HCT116 (cell line): ENCODE measurements around the gene ESR1. TPM values are rescaled to one million over a fixed set of nuclear protein-coding genes. Genes with fewer than 3 reads are reported as not detected.
A peak's percentile ranks its signal among the peaks of the same experiment; 100 is the strongest.

Source experiments
- ATAC-seq: fragments of 200-7000 bp; cut with Tn5 transposase; 2 replicates; pipeline ENCODE4 v1.9.1; 2020; ENCODE audit warnings: mild to moderate bottlenecking, moderate library complexity
- BruUV-seq: library from RNA; stranded (reverse); fragments of 400-500 nt; replicated peaks from 2 replicates; lab custom pipeline; 2021; lab: Mats Ljungman, UMichigan
- CTCF ChIA-PET: fragments of 300-600 bp; sonication (Branson Sonifier 250); formaldehyde crosslinking; loops from one replicate; lab custom pipeline; 2021; ENCODE audit warnings: antibody characterized with exemption; lab: Charles Lee
- POLR2A ChIA-PET: fragments of 300-600, 350-600 bp; sonication (Branson Sonifier 250); formaldehyde crosslinking; loops from one replicate; lab custom pipeline; 2021; ENCODE audit warnings: antibody characterized with exemption; lab: Charles Lee
- RAD21 ChIA-PET, 2 experiments: fragments of 300-600 bp; sonication (Branson Sonifier 250); formaldehyde crosslinking; loops; one replicate each; lab custom pipeline; 2023; ENCODE audit warnings: low total read pairs in 2 of 2; ENCODE audit not compliant: uncharacterized antibody in 2 of 2, unreplicated experiment in 2 of 2, low non-redundant PET in 1 of 2; lab: Charles Lee
- DNase-seq: peaks from one replicate; pipeline ENCODE4 v3.0.0-alpha.2; 2010; ENCODE audit warnings: low read depth, low spot score
- H2AFZ ChIP-seq: fragments of 200-600 bp; shearing (Covaris generic), sonication (generic); 2 replicates; pipeline ENCODE4 v1.6.1; 2017; ENCODE audit warnings: low read depth, mixed run types, mixed read lengths, antibody characterized with exemption, low read length; ENCODE audit not compliant: poor library complexity, severe bottlenecking
- H3K27ac ChIP-seq: 2 replicates; pipeline ENCODE4 v1.5.1; 2012; ENCODE audit warnings: low read depth, low read length
- H3K27me3 ChIP-seq: fragments of 200-600 bp; sonication (generic); 2 replicates; pipeline ENCODE4 v1.6.1; 2016; ENCODE audit warnings: mixed run types, low read length, mixed read lengths; ENCODE audit not compliant: insufficient read depth
- H3K36me3 ChIP-seq, 2 experiments: fragments of 200-500 bp in 1 of 2; fragments of 200-600 bp in 1 of 2; sonication (Bioruptor generic) in 1 of 2; sonication (generic) in 1 of 2; 2 replicates each; pipeline versions ENCODE4 v1.5.1 to v1.6.1; 2014 to 2016; ENCODE audit warnings: low read length in 2 of 2, inconsistent platforms in 1 of 2, mixed read lengths in 1 of 2, mixed run types in 1 of 2; ENCODE audit not compliant: insufficient read depth in 2 of 2, control insufficient read depth in 1 of 2
- H3K4me1 ChIP-seq, 2 experiments: fragments of 200-600 bp in 1 of 2; sonication (generic) in 1 of 2; 2 replicates each; pipeline versions ENCODE4 v1.5.1 to v1.6.1; 2012 to 2017; ENCODE audit warnings: low read length in 2 of 2, inconsistent platforms in 1 of 2, mild to moderate bottlenecking in 1 of 2, mixed read lengths in 1 of 2, mixed run types in 1 of 2, moderate library complexity in 1 of 2; ENCODE audit not compliant: insufficient read depth in 2 of 2, control insufficient read depth in 1 of 2
- H3K4me2 ChIP-seq: fragments of 200-600 bp; sonication (generic); 2 replicates; pipeline ENCODE4 v1.6.1; 2017; ENCODE audit warnings: mixed run types, low read length, mixed read lengths
- H3K4me3 ChIP-seq, 2 experiments: fragments of 200-600 bp in 1 of 2; sonication (generic) in 1 of 2; replicated peaks in 1 of 2; 2 replicates each; pipeline ENCODE4 v1.5.1; 2011 to 2016; ENCODE audit warnings: low read length in 2 of 2, control low read depth in 1 of 2, low read depth in 1 of 2, mild to moderate bottlenecking in 1 of 2, mixed read lengths in 1 of 2, mixed run types in 1 of 2
- H3K79me2 ChIP-seq: fragments of 200-600 bp; sonication (generic); 2 replicates; pipeline ENCODE4 v1.6.1; 2017; ENCODE audit warnings: mild to moderate bottlenecking, mixed run types, low read length, moderate library complexity, mixed read lengths; ENCODE audit not compliant: insufficient read depth
- H3K9ac ChIP-seq: fragments of 200-600 bp; sonication (generic); 2 replicates; pipeline ENCODE4 v1.6.1; 2016; ENCODE audit warnings: low read length, mixed read lengths
- H3K9me2 ChIP-seq: fragments of 200-600 bp; sonication (generic), shearing (Covaris generic); 2 replicates; pipeline ENCODE4 v1.6.1; 2017; ENCODE audit warnings: mixed run types, mild to moderate bottlenecking, moderate library complexity; ENCODE audit not compliant: insufficient read depth
- H3K9me3 ChIP-seq, 2 experiments: fragments of 200-500 bp in 1 of 2; fragments of 200-600 bp in 1 of 2; sonication (Bioruptor generic) in 1 of 2; sonication (generic) in 1 of 2; 2 replicates each; pipeline ENCODE4 v1.6.1; 2014 to 2017; ENCODE audit warnings: low read length in 2 of 2, mixed read lengths in 2 of 2, inconsistent platforms in 1 of 2, low read depth in 1 of 2, mild to moderate bottlenecking in 1 of 2, mixed run types in 1 of 2, moderate library complexity in 1 of 2; ENCODE audit not compliant: control insufficient read depth in 1 of 2, insufficient read depth in 1 of 2
- H4K20me1 ChIP-seq: fragments of 200-600 bp; sonication (generic), shearing (Covaris generic); 2 replicates; pipeline ENCODE4 v1.6.1; 2017; ENCODE audit warnings: mixed run types, mild to moderate bottlenecking, moderate library complexity; ENCODE audit not compliant: insufficient read depth
- CBX3 ChIP-seq: IDR thresholded peaks from 2 replicates; pipeline ENCODE4 v1.6.1; 2012; ENCODE audit warnings: low read depth
- CEBPB ChIP-seq: IDR thresholded peaks from 2 replicates; pipeline ENCODE4 v1.6.1; 2012; ENCODE audit warnings: low read depth
- EGR1 ChIP-seq: IDR thresholded peaks from 2 replicates; pipeline ENCODE4 v1.6.1; 2012; ENCODE audit warnings: low read depth
- FOSL1 ChIP-seq: IDR thresholded peaks from 2 replicates; pipeline ENCODE4 v1.6.1; 2012; ENCODE audit warnings: low read depth
- POLR2A ChIP-seq: IDR thresholded peaks from 2 replicates; pipeline ENCODE4 v1.7.0; 2011; ENCODE audit warnings: borderline replicate concordance; ENCODE audit not compliant: insufficient read depth, insufficient read length; ENCODE audit errors: extremely low read depth
- SP1 ChIP-seq: IDR thresholded peaks from 2 replicates; pipeline ENCODE4 v1.6.1; 2012; ENCODE audit warnings: low read depth
- ZNF274 ChIP-seq: fragments of 200-500 bp; sonication (Bioruptor generic); IDR thresholded peaks from 2 replicates; pipeline ENCODE4 v1.6.1; 2014; ENCODE audit warnings: mild to moderate bottlenecking, low read depth, low read length, inconsistent platforms
- intact Hi-C: fragments of 100-400 bp; cut with micrococcal nuclease; formaldehyde crosslinking; loops from 2 replicates; pipeline ENCODE4 v1.10.0; 2022
- total RNA-seq: library from RNA; stranded (reverse); gene quantifications from one replicate; pipeline ENCODE4 v1.2.1, GENCODE V29; 2021; ENCODE audit not compliant: unreplicated experiment
- TF ChIP-seq, protein P1 (sequence below): IDR thresholded peaks from 2 replicates; pipeline ENCODE4 v1.6.1; 2012; ENCODE audit warnings: low read depth

The ESR1 gene
- total RNA-seq, 1 experiment from 2014 or later = 0.17 TPM

DNA sequence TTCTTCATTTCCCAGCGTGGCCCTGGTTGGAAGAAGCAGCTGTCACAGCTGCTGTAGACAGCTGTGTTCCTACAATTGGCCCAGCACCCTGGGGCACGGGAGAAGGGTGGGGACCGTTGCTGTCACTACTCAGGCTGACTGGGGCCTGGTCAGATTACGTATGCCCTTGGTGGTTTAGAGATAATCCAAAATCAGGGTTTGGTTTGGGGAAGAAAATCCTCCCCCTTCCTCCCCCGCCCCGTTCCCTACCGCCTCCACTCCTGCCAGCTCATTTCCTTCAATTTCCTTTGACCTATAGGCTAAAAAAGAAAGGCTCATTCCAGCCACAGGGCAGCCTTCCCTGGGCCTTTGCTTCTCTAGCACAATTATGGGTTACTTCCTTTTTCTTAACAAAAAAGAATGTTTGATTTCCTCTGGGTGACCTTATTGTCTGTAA, 292.7 kb downstream of the ESR1 start:
- no TSS peak for BruUV-seq
- H3K4me3 ChIP-seq = peak overlapping the region in 1 of 2 experiments; percentile 3; a peak in 1 of 4 replicates
- TF ChIP-seq SP1 = 0 out of 2 replicates have a peak, but pooled peaks have one; percentile 16
- no peak for TF ChIP-seq ZNF274
- TF ChIP-seq, protein P1, sequence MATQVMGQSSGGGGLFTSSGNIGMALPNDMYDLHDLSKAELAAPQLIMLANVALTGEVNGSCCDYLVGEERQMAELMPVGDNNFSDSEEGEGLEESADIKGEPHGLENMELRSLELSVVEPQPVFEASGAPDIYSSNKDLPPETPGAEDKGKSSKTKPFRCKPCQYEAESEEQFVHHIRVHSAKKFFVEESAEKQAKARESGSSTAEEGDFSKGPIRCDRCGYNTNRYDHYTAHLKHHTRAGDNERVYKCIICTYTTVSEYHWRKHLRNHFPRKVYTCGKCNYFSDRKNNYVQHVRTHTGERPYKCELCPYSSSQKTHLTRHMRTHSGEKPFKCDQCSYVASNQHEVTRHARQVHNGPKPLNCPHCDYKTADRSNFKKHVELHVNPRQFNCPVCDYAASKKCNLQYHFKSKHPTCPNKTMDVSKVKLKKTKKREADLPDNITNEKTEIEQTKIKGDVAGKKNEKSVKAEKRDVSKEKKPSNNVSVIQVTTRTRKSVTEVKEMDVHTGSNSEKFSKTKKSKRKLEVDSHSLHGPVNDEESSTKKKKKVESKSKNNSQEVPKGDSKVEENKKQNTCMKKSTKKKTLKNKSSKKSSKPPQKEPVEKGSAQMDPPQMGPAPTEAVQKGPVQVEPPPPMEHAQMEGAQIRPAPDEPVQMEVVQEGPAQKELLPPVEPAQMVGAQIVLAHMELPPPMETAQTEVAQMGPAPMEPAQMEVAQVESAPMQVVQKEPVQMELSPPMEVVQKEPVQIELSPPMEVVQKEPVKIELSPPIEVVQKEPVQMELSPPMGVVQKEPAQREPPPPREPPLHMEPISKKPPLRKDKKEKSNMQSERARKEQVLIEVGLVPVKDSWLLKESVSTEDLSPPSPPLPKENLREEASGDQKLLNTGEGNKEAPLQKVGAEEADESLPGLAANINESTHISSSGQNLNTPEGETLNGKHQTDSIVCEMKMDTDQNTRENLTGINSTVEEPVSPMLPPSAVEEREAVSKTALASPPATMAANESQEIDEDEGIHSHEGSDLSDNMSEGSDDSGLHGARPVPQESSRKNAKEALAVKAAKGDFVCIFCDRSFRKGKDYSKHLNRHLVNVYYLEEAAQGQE = no peak
- no peak for TF ChIP-seq FOSL1
- TF ChIP-seq CBX3 = no peak
- no peak for TF ChIP-seq CEBPB
- TF ChIP-seq EGR1 = peak; percentile 58
- TF ChIP-seq POLR2A = no peak

More for the DNA sequence above, 292.7 kb downstream of the ESR1 start:
- Histone ChIP-seq H3K36me3 (no peaks in the 10 kb centered on the region), H4K20me1 (no peaks in the 10 kb centered on the region), H3K9me2 (no peaks in the 10 kb centered on the region), H3K9ac (no peak overlapping the region), H2AFZ (peak overlapping the region; percentile 91), H3K4me2 (peak overlapping the region; percentile 62), H3K79me2 (no peaks in the 10 kb centered on the region), H3K27me3 (no peaks in the 10 kb centered on the region), H3K27ac (no peak overlapping the region), H3K4me1 (peaks cover 6 to 34% of the 10 kb centered on the region in 2 experiments; a peak in 3 of 4 replicates), H3K9me3 (no peaks in the 10 kb centered on the region)
- no peak for DNase-seq
- ChIA-PET CTCF (interaction anchor here (0.8 to 1.4 kb wide), 2 partner anchors 24 to 335 kb away, joined by 4 to 6 read pairs; no protein-coding TSS in a partner anchor), POLR2A (no interaction called here), RAD21 (interaction anchor here in 1 of 2 experiments (0.7 kb wide), 1 partner anchor 26 kb away, joined by 3 read pairs; no protein-coding TSS in a partner anchor)
- ATAC-seq = peak; percentile 56
- intact Hi-C loops = no loop called here
